GM18517 (cell line): ENCODE data around the gene CBFA2T3.

Experiments
- ATAC-seq: cut with Tn5 transposase; IDR thresholded peaks from one replicate; pipeline ENCODE4 v1.9.1; 2021; ENCODE audit warnings: mild to moderate bottlenecking, moderate library complexity; ENCODE audit not compliant: unreplicated experiment

The CBFA2T3 gene

GRCh38 chr16:88964636-88965035, 12.4 kb downstream of the CBFA2T3 start:
- ATAC-seq: no peak

GRCh38 chr16:88963583-88963982, 13.4 kb downstream of the CBFA2T3 start:
- no peak for ATAC-seq

- no peak for ATAC-seq
Measured at GRCh38 chr16:88962478-88963152, 14.4 kb downstream of the CBFA2T3 start.

GRCh38 chr16:88961011-88961410, 16.0 kb downstream of the CBFA2T3 start:
- ATAC-seq: no peak

GRCh38 chr16:88960516-88960915, 16.5 kb downstream of the CBFA2T3 start:
- no peak for ATAC-seq

GRCh38 chr16:88959022-88959421, 18.0 kb downstream of the CBFA2T3 start:
- no peak for ATAC-seq

- ATAC-seq: no peak
Measured at GRCh38 chr16:88957887-88958577, 19.0 kb downstream of the CBFA2T3 start.

- ATAC-seq: no peak
Measured at GRCh38 chr16:88957433-88957767, 19.6 kb downstream of the CBFA2T3 start.

GRCh38 chr16:88956546-88957432, 20.2 kb downstream of the CBFA2T3 start:
- ATAC-seq: no peak

- ATAC-seq: no peak
Measured at GRCh38 chr16:88955906-88956305, 21.1 kb downstream of the CBFA2T3 start.

- ATAC-seq: no peak
Measured at GRCh38 chr16:88953003-88953690, 23.9 kb downstream of the CBFA2T3 start.

- no peak for ATAC-seq
Measured at GRCh38 chr16:88951989-88952388, 25.0 kb downstream of the CBFA2T3 start.

GRCh38 chr16:88951501-88951900, 25.5 kb downstream of the CBFA2T3 start:
- ATAC-seq: no peak

GRCh38 chr16:88948781-88949490, 28.1 kb downstream of the CBFA2T3 start:
- no peak for ATAC-seq

GRCh38 chr16:88945473-88945872, 31.5 kb downstream of the CBFA2T3 start:
- no peak for ATAC-seq

GRCh38 chr16:88943741-88944140, 33.3 kb downstream of the CBFA2T3 start:
- no peak for ATAC-seq

GRCh38 chr16:88943131-88943664, 33.8 kb downstream of the CBFA2T3 start:
- no peak for ATAC-seq

GRCh38 chr16:88941913-88942909, 34.8 kb downstream of the CBFA2T3 start:
- no peak for ATAC-seq
